DMS 273 treated with DMSO at 0.1 percent for 48 hours (cell line): ENCODE measurements around the gene CFAP299.
"Not testable (repeated sequence)": the region's sequence is repeated elsewhere in the genome, so short reads cannot be mapped to it uniquely, and the experiment has no call there.

Experiments used
- DNase-seq: peaks from one replicate; lab custom pipeline; 2025; lab: John Stamatoyannopoulos, UW

CFAP299 gene

DNA sequence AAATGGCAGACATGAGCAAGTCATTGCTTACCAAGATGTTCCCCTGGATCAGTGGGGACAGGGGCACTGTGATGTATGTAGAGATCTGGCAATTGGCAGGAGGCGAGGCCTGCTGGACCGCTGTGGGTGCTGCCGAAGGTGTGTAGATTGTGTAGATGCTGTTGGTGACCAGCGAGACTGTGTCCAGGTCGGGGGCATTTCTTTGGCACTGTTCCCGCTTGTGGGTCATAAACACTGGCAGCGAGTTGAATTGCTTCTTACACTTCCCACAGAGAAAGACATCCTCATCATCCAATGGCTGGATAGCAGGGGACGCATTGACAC is 52.7 kb downstream of the CFAP299 start:
- DNase-seq = no peak

DNA sequence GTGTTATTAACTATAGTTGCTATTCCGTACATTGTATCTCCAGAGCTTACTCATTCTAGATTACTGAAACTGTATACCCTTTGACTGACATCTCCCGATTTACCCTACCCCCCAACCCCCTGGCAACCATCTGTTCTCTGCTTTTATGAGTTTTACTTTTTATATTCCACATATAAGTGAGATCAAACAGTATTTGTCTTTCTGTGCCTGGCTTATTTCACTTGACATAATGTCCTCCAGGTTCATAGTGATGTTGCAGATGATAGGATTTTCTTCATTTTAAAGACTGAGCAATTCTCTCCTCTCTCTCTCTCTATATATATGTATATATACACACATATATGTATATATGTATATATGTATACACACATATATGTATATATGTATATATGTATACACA is 54.6 kb downstream of the CFAP299 start:
- no peak for DNase-seq

DNA sequence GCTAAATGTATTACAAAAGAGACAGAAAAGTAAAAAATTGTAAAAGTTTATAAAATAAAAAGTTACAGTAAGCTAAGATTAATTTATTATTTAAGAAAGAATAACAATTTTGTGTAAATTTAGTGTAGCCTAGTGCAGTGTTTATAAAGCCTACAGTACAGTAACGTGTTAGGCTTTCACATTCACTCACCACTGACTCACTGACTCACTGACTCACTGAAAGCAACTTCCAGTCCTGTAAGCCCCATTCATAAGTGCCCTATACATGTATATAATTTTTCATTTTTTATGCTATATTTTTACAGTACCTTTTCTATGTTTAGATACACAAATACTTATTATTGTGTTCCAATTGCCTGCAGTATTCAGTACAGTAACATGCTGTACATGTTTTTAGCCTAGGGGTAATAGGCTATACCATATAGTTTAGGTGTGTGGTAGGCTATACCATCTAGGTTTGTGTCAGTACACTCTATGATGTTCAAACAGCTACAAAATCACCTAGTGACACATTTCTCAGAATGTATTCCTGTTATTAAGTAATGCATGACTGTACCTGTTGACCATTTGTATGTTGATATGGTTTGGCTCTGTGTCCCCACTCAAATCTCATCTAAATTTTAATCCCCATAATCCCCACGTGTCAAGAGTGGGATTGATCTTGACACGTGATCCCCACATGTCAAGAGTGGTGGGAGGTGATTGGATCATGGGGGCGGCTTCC is 57.9 kb downstream of the CFAP299 start:
- DNase-seq = no peak

DNA sequence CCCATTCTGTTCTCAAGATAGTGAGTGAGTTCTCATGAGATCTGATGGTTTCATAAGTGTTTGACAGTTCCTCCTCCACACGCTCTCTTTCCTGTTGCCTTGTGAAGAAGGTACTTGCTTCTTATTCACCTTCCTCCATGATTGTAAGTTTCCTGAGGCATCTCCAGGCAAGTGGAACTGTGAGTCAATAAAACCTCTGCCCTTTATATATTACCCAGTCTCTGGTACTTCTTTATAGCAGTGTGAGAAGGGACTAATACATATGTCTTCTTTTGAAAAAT is 58.4 kb downstream of the CFAP299 start:
- DNase-seq = no peak

DNA sequence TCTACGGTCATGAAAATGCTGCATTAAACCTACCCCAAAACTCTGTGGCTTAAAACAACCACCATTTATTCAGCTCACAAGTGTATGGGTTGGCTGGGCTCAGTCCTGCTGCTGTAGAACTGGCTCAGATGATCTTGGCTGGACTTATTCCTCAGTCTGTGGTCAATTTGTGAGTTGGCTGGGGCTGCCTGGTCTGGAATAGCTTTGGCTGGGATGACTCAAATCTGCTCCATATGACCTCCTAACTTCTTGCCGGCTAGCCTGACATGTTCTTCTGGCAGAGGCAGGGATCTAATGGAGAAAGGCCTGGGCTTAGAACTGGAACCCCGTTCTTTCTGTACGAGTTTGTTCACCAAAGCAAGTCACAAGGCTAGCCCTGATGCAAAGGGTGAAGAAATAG is 71.7 kb downstream of the CFAP299 start:
- DNase-seq = no peak

DNA sequence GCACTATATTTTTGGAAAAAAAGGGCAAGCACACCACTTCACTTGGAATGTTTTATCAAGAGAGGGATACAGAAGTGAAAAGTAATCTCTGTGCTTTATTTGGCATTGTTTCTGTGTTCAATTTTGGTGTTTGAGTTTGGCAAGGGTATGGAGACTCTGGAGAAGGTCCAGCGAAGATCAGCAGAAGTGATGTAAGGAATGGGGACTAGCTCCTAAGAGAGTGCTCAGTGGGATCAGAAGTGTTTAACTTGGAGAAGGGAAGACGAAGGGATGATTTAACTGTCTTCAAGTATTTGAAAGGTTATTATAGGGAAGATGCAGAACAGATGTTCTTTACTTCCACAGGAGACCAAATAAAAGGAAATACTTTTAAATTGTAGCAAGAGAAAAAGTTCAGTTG is 74.3 kb downstream of the CFAP299 start:
- DNase-seq = no peak

DNA sequence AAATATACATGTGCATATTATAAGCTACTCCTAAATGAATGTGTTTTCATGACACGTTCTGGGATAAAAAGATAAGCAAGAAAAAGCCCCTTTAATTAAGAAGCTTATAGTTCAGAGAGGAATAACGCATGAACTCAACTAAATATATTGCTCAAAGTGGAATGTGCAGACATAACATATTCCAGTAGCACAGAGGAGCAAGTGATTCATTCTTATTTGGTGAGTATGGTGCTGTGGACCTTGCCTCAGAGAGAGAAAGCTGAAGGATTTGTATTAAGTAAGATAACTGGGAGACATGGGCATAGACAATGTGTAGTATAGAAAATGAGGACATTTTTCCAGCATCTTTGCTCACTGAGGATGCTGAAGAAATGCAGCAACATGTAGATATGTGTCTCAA is 76.8 kb downstream of the CFAP299 start:
- DNase-seq = no peak

DNA sequence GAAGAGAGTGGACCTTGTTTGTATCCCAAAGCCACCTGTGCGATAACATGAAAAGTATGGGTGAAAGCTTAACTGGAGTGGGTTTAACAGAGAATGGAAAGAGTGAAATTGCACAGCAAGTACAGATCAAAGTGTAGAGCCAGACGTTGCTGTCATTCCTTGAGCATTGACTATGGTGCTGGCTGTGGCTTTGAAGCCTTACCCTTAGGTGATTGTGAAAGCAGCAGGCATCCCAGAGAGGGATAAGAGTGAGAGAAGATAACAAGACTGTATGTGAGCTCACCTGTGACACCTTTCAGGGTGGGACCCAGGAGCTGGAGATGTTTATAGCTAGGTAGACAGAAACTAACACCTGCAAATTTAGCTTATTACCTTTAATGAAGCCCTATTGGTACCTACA is 77.6 kb downstream of the CFAP299 start:
- no peak for DNase-seq

DNA sequence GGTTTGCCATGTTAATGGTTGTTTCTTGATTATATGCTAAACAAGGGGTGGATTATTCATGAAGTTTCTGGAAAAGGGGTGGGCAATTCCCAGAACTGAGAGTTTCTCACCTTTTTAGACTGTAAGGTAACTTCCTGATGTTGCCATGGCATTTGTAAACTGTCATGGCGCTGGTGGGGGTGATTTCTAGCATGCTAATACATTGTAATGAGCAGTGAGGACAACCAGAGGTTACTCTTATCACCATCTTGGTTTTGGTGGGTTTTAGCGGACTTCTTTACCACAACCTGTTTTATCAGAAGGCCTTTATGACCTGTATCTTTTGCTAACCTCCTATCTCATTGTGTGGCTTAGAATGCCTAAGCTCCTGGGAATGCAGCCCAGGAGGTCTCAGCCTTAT is 81.5 kb downstream of the CFAP299 start:
- no peak for DNase-seq

DNA sequence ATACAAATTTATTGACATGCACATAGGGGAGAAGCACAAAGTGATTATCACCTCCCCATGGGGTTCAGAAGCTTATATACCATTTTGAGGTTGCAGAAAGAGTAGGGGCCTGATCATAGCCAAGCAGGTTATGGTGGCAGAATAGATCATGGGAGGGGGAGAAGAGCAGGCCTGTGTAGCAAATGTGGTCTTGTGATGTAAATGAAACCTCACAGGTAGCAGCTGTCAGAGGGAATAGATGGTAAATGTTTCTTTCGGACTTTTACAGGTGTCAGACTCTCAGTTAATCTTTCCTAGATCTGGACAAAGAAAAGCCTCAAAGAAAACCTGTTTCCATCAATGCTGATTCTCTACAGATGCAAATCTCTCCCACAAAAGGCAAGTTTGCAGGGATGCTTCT is 84.4 kb downstream of the CFAP299 start:
- DNase-seq = no peak

DNA sequence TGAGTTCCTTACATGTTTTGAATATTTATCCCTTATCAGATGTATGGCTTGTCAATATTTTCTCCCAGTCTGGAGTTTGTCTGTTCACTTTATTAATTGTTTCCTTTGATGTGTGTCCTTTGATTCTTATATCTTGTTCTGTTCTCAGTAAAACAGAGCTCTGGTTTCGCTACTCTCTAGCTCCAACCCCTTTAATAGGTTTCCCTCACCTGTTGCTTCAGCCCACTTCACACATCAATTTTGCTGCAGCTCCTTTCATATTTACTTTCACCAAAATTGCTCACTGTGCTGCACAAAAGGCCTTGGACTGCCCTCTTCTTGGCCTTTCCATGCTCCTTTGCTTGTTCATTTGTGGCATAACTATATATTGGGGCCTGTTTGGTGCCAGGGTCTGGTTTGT is 85.1 kb downstream of the CFAP299 start:
- no peak for DNase-seq

DNA sequence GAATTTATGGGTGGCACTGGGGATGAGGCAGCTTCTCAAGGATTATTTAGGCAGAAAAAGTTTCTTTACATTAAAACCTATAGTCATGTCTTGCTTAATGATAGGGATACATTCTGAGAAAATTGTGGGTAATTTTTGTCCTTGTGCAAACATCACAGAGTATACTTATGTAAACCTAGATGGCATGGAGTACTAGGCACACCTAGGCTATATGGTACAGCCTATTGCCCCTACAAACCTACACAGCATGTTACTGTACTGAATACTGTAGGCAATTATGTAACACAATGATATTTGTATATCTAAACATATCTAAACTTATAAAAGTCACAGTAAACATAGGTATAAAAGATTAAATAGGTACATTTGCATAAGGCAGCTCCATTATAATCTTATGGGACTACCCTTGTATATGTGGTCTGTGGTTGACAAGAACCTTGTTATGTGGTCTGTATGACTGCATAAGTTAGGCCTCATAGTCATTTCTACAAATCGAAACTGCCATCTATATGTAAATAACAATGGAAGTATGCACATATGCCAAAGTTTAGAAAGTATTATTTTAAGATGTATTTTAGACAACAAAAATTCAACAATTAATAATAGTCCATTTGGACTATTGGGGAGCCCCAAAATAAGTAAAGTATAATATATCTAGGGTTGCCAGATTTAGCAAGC is 87.3 kb downstream of the CFAP299 start:
- DNase-seq = no peak

DNA sequence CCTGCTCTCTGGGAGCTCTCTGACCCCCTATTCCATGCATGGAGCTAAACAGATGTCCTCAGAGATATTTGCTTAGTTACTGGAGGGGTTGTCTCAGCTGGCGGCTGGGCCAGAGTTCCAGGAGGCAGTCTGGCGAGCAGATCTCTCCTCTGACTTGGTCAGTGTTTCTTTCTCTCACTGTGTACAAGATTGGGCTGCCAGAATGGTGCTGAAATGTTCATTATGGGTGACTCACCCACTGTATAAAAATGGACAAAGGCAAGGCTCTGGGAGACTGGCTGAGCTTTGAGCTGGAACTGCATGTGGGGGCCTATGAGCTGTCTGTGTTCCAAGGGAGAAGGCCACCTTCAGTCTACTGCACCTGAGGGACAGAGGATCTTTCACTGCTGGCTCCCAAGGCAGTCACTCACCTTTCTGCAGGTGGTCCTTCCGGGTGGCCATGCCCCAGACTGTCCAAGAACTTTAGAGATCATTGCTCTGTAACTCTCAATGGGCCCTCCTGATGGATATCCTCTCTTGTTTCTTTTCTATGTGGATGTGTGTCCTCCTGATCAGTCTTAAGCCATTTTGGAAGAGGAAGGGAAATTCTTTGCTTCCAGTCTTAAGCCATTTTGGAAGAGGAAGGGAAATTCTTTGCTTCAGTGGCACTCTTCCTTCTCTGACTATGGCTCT is 88.2 kb downstream of the CFAP299 start:
- no peak for DNase-seq

DNA sequence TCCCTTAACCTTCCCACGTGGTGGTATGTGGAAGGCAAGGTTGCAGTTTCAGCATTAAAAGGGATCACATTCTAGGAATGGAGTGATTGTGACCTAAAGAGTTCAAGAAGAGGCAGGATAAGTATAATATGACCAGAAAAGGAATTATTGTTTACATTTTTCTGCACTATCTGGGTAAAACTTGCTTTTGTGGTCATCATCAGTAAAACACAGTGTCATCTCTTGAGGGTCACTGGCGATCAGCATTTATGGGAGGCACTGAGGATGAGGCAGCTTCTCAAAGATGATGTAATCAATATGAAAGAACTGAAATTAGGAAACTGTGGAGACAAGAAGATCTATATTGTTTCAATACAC is 88.7 kb downstream of the CFAP299 start:
- no peak for DNase-seq

DNA sequence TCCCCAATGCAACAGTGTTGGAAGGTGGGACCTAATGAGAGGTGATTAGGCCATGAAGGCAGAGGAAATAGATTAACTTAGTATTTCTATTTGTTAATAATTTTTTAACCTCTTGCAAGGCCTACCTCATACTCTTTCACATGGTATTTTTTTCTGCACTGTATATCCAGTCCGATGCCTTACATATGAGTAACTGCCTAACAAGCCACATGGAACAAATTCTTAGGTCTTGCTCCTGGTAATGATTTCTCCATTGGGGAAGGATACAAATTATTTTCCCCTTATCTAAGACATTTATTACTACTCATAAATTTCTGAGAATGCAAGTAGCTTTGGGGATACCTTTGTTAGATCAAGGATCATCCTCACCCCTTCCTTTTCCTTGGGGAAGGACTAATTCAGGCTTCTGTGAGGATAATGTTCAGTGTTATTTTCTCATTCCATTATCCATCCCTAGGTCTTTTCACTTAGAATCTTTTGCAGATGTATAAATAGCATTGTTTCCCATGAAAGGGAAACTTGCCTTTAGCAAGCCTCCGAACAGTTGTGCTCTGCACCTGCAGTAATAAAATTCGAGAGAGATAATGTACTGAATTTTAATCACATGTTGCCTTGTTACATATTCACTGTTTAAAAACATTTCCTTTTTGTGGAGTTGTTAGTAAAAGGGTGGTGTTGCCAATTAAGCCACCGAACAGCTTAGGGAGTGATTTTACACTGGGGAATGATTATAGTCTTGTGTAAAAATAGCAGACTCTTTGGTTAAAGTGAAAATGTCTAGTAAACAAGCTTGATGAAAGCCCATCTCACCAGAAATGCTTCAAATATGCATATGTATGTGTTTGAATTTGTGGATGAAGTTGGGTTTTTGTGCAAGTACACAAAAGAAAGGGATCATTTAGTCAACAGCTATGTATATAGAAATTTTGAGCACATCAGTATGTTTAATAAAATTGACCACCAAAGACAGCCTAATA is 89.9 kb downstream of the CFAP299 start:
- no peak for DNase-seq

DNA sequence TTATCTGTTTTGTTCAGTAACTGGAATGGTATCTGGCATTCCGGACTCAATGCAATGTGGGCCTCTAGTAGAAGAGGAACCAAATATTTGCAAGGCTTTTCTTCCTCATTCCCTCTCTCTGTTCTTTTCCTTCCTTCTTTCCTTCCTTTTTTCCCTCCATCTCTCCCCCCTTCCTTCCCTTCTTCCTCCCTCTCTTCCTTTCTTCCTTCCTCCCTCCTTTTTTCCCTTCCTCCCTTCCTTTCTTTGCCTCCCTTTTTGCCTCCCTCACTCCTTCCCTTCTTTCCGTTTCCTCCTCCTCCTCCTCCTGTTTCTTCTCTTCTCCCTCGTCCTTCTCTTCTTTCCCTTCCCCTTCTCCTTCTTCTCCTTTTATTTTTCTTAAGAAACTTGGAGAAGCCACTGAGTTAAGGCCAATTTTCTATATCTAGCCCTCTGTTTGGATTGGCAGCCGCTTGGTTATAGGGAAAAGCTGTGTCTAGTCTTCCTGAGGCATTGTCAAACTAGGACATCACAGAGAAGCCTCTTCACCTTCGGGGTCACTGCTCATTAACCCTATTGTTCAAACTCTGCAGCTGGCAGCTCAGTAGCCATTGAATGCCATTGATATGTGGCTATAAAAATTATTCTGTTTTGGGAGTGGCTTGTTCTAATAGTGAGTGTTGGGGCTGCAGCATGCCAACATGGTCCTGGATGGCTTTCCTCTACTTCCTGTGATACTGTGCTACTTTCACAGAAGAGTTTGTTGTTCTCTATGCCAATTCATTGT is 95.9 kb downstream of the CFAP299 start:
- no peak for DNase-seq

DNA sequence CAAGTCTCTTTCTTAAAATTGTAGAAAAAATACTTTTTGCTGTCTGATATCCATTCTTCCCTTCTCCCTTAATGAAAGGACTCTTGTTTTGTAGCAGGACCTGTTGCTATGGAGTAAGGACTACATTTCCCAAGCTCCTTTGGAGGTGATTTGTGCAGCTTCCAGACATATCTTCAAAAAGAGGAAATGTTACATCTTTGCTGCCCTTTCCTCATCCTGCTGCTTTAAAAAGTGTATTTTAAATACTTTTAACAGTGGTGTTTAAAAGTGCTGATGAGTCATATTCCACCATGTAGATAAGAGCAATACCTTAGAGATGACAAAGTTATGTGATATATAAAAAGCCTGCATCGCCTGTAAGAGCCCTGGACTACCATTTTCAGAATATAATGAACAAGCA is 98.7 kb downstream of the CFAP299 start:
- DNase-seq = no peak

DNA sequence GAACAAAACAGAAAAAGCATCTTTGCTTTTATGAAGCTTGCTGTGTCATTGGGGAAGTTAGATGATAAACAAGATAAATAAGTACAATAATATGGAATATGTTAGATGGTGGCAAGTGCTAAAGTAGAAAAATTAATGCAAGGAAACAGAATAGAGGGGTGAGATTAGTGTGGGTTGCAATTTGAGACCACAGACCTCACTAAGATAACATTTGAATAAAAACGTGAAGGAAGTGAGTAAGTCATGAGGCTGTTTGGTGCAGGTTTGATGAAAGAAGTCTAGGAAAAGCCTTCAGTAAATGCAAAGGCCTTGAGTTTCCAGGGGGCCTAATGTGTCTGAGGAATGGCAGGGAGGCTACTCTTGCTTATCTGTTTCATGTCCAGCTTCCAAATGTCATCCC is 102.5 kb downstream of the CFAP299 start:
- DNase-seq = no peak

DNA sequence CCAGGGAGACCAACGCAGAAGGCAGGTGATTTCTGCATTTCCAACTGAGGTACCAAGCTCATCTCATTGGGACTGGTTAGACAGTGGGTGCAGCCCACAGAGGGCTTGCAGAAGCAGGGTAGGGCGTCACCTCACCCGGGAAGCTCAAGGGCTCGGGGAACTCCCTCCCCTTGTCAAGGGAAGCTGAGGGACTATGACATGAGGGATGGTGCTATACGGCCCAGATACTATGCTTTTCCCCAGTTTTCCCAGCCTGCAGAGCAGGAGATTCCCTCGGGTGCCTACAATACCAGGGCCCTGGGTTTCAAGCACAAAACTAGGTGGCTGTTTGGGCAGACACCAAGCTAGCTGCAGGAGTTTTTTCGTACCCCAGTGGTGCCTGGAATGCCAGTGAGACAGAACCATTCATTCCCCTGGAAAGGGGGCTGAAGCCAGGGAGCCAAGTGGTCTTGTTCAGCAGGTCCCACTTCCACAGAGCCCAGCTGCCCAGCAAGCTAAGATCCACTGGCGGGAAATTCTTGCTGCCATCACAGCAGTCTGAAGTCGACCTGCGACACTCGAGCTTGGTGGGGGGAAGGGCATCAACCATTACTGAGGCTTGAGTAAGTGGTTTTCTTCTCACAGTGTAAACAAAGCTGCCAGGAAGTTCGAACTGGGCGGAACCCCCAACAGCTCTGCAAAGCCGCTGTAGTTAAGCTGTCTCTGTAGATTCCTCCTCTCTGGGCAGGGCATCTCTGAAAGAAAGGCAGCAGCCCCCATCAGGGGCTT is 103.9 kb downstream of the CFAP299 start:
- not testable (repeated sequence) for DNase-seq

DNA sequence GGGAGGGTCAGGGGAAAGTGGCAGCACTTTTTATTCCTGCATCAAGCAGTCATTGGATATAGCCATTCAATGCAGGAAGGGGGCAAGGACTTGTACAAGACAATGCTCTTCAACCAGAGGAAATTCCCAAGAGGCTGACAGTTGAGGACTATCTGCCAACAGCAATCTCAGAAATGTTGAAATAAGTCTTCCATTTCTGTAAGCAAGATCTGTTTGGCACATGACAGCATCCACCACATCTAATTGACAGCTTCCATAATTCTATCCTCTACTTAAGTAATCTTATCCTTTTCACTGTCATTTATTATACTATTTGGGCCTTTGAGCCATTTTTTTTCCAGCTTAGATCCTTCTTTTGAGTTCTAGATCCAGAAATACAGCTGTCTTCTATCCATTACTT is 110.7 kb downstream of the CFAP299 start:
- DNase-seq = no peak

DNA sequence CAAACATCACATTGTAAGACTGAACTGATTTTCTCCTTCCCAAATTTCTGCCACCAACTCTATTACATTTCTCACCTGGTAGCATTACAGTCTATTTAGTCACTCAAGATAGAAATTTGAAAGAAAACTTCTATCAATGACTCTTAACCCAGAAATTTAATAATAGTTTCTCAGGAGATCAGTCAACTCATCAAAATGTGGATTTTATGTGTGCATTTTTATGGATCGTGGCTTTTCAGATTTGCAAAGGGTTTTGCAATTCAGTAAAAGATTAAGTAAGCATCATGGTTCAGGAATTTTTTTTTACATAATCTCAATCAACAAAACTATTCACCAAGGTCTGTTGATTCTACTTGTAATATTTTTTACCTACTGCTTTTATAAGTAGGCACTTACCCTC is 111.1 kb downstream of the CFAP299 start:
- no peak for DNase-seq
